Measurements from ENCODE around the gene LOC101059915.

LOC101059915 gene

DNA sequence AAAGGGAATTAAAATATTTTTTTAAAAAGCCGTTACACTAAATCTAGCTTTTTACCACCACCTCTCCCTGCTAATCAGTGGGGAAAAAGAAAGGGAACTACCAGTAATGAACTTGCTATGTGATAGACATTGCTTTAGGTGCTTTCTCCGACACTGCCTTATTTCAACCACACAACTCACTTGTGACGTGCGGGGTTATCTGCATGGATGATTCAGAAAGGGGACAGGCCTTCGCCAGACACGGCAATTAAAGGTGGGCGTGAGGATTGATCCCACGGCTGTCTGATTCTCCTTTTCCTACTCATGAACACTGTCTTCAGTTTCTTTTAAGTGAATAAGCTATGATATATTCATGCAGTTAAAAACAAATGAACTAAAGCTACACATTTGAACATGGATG lies 48.2 kb upstream of the LOC101059915 start:
- Histone ChIP-seq H2BK5ac (ENCODE audit: low read depth, low read length, poor library complexity) (no peak overlapping the region), H3K27ac (ENCODE audit: low read depth, low read length) (no peak overlapping the region), H2BK12ac (ENCODE audit: low read length) (no peak overlapping the region), H4K8ac (ENCODE audit: low read depth, low read length) (no peak overlapping the region), H2AFZ (ENCODE audit: insufficient read depth, low read length, poor library complexity) (no peak overlapping the region), H3K36me3 (ENCODE audit: control insufficient read depth in 1 of 2, insufficient read depth in 2 of 2, low read length in 2 of 2) (no peaks in the 10 kb centered on the region), H3K4me2 (ENCODE audit: low read length) (no peak overlapping the region), H2BK120ac (ENCODE audit: insufficient read depth, low read length, poor library complexity) (no peak overlapping the region), H3K9me3 (ENCODE audit: insufficient read depth, low read depth, low read length) (no peaks in the 10 kb centered on the region), H3K14ac (ENCODE audit: low read length) (no peak overlapping the region), H3K4me1 (ENCODE audit: control insufficient read depth in 1 of 2, insufficient read depth in 2 of 2, low read length in 2 of 2) (peaks cover 0 to 7% of the 10 kb centered on the region in 2 experiments), H3K4me3 (ENCODE audit: low read depth, low read length) (no peak overlapping the region), H3K27me3 (ENCODE audit: insufficient read depth, low read length) (no peaks in the 10 kb centered on the region), H3K23ac (ENCODE audit: low read length) (no peak overlapping the region), H3K18ac (ENCODE audit: low read length) (no peak overlapping the region), H3K79me1 (ENCODE audit: low read length) (no peaks in the 10 kb centered on the region), H3K79me2 (ENCODE audit: control insufficient read depth, insufficient read depth, low read length, poor library complexity) (no peaks in the 10 kb centered on the region), H3K9ac (ENCODE audit: low read length) (no peak overlapping the region), H4K12ac (ENCODE audit: low read depth, low read length) (no peak overlapping the region), H2AK5ac (ENCODE audit: low read length) (no peak overlapping the region), H4K91ac (ENCODE audit: low read depth, low read length) (no peak overlapping the region), H3K4ac (ENCODE audit: low read depth, low read length) (no peak overlapping the region)
- no CpG with 5 or more reads among the region's 8 CpGs for WGBS (ENCODE audit: extremely low coverage, insufficient coverage, insufficient read length)
- no peak for DNase-seq

DNA sequence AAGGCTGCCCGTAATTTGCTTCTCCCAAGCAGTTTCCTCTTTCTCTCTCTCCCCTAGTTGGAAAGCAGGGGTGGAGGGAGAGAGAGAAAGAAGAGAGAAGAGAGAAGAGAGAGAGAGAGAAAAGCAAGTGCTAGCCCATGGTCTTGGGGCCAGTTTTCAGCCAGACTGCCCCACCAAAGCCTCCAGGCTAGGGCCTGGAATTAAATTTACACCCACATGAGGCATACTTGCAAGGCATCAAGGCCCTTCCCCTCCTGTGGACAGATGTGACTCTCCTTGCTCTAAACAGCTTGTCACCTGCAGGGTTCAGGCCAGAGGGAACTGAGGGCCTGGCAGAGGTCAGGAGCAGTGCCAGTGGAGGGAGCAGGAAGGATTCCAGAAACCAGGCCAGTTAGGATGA lies 47.4 kb upstream of the LOC101059915 start:
- Histone ChIP-seq H3K27me3 (ENCODE audit: insufficient read depth, low read length) (no peaks in the 10 kb centered on the region), H3K14ac (ENCODE audit: low read length) (no peak overlapping the region), H3K4me2 (ENCODE audit: low read length) (no peak overlapping the region), H3K9ac (ENCODE audit: low read length) (no peak overlapping the region), H3K23ac (ENCODE audit: low read length) (no peak overlapping the region), H3K18ac (ENCODE audit: low read length) (no peak overlapping the region), H3K79me1 (ENCODE audit: low read length) (no peaks in the 10 kb centered on the region), H3K79me2 (ENCODE audit: control insufficient read depth, insufficient read depth, low read length, poor library complexity) (no peaks in the 10 kb centered on the region), H4K8ac (ENCODE audit: low read depth, low read length) (no peak overlapping the region), H2BK12ac (ENCODE audit: low read length) (no peak overlapping the region), H3K27ac (ENCODE audit: low read depth, low read length) (no peak overlapping the region), H3K9me3 (ENCODE audit: insufficient read depth, low read depth, low read length) (no peaks in the 10 kb centered on the region), H2BK5ac (ENCODE audit: low read depth, low read length, poor library complexity) (no peak overlapping the region), H3K4ac (ENCODE audit: low read depth, low read length) (no peak overlapping the region), H4K12ac (ENCODE audit: low read depth, low read length) (no peak overlapping the region), H2AFZ (ENCODE audit: insufficient read depth, low read length, poor library complexity) (no peak overlapping the region), H2BK120ac (ENCODE audit: insufficient read depth, low read length, poor library complexity) (no peak overlapping the region), H3K4me3 (ENCODE audit: low read depth, low read length) (no peak overlapping the region), H4K91ac (ENCODE audit: low read depth, low read length) (no peak overlapping the region), H3K36me3 (ENCODE audit: control insufficient read depth in 1 of 2, insufficient read depth in 2 of 2, low read length in 2 of 2) (no peaks in the 10 kb centered on the region), H3K4me1 (ENCODE audit: control insufficient read depth in 1 of 2, insufficient read depth in 2 of 2, low read length in 2 of 2) (peaks cover 0 to 7% of the 10 kb centered on the region in 2 experiments), H2AK5ac (ENCODE audit: low read length) (no peak overlapping the region)
- no CpG with 5 or more reads among the region's 1 CpG for WGBS (ENCODE audit: extremely low coverage, insufficient coverage, insufficient read length)
- DNase-seq, result no peak

DNA sequence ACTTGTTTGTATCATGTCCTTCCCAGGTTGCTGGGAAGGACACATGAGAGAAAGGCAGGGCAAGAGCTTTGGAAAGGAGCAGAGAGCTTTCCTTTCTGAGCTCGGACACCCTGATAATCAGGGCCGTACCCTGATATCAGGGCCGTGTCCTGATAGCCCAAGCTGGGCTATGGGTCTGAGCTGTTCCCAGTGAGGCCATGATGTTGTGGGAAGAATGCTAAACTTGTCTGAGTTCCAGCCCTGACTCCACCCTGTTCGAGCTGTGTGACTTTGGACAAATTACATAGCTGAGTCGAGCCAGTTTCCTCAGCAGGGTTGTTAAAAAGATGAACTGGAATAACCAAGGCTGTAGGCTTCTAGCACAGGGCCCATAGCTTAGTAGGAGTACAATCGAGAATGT lies 45.7 kb upstream of the LOC101059915 start:
- no peak overlapping the region for H3K4me2 ChIP-seq (ENCODE audit: low read length)
- H3K79me1 ChIP-seq (ENCODE audit: low read length), result no peaks in the 10 kb centered on the region
- H2AFZ ChIP-seq (ENCODE audit: insufficient read depth, low read length, poor library complexity), result no peak overlapping the region
- H3K14ac ChIP-seq (ENCODE audit: low read length), result no peak overlapping the region
- no peak overlapping the region for H3K4me3 ChIP-seq (ENCODE audit: low read depth, low read length)
- no peaks in the 10 kb centered on the region for H3K27me3 ChIP-seq (ENCODE audit: insufficient read depth, low read length)
- H2BK12ac ChIP-seq (ENCODE audit: low read length), result no peak overlapping the region
- no peak overlapping the region for H2BK120ac ChIP-seq (ENCODE audit: insufficient read depth, low read length, poor library complexity)
- H3K36me3 ChIP-seq (ENCODE audit: control insufficient read depth in 1 of 2, insufficient read depth in 2 of 2, low read length in 2 of 2), result no peaks in the 10 kb centered on the region
- peaks cover 0 to 7% of the 10 kb centered on the region in 2 experiments for H3K4me1 ChIP-seq (ENCODE audit: control insufficient read depth in 1 of 2, insufficient read depth in 2 of 2, low read length in 2 of 2)
- H4K8ac ChIP-seq (ENCODE audit: low read depth, low read length), result no peak overlapping the region
- H3K4ac ChIP-seq (ENCODE audit: low read depth, low read length), result no peak overlapping the region
- no peaks in the 10 kb centered on the region for H3K79me2 ChIP-seq (ENCODE audit: control insufficient read depth, insufficient read depth, low read length, poor library complexity)
- H3K9ac ChIP-seq (ENCODE audit: low read length), result no peak overlapping the region
- H3K18ac ChIP-seq (ENCODE audit: low read length), result no peak overlapping the region
- WGBS (ENCODE audit: extremely low coverage, insufficient coverage, insufficient read length), result no CpG with 5 or more reads among the region's 6 CpGs
- no peak overlapping the region for H2AK5ac ChIP-seq (ENCODE audit: low read length)
- no peak overlapping the region for H4K12ac ChIP-seq (ENCODE audit: low read depth, low read length)
- no peak overlapping the region for H3K23ac ChIP-seq (ENCODE audit: low read length)
- H3K9me3 ChIP-seq (ENCODE audit: insufficient read depth, low read depth, low read length), result no peaks in the 10 kb centered on the region
- H3K27ac ChIP-seq (ENCODE audit: low read depth, low read length), result no peak overlapping the region
- no peak overlapping the region for H4K91ac ChIP-seq (ENCODE audit: low read depth, low read length)
- no peak for DNase-seq
- H2BK5ac ChIP-seq (ENCODE audit: low read depth, low read length, poor library complexity), result no peak overlapping the region

DNA sequence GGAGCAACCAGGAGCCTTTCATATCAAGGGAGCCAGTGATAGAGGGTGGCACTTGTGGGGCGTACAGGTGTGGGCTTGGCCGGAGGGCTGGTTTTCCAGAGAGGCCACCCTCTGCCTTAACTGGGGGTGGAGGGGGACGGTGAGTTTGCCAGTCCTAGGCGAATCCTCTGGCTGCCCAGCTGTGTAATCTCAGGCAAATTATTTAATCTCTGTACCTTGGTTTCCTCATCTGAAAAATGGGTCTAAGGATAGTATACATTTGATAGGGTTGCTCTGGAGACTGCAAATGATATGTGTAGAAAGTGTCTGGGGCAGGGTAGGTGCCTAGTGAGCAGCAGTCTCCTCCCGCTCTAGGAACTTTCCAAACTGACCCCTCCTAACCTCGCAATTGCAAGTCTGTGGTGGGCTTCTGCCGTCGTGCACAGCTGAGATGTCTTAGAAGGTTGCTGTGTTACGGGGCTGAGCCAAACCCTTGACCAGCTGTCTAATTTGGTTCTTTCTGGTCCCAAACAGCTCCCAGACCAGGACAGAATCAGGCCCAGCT lies 45.2 kb upstream of the LOC101059915 start:
- H3K36me3 ChIP-seq (ENCODE audit: control insufficient read depth in 1 of 2, insufficient read depth in 2 of 2, low read length in 2 of 2), result no peaks in the 10 kb centered on the region
- no CpG with 5 or more reads among the region's 9 CpGs for WGBS (ENCODE audit: extremely low coverage, insufficient coverage, insufficient read length)
- H3K4me3 ChIP-seq (ENCODE audit: low read depth, low read length), result no peak overlapping the region
- no peak overlapping the region for H3K27ac ChIP-seq (ENCODE audit: low read depth, low read length)
- no peak overlapping the region for H3K14ac ChIP-seq (ENCODE audit: low read length)
- no peak overlapping the region for H3K4ac ChIP-seq (ENCODE audit: low read depth, low read length)
- H3K18ac ChIP-seq (ENCODE audit: low read length), result no peak overlapping the region
- DNase-seq, result no peak
- no peaks in the 10 kb centered on the region for H3K27me3 ChIP-seq (ENCODE audit: insufficient read depth, low read length)
- no peak overlapping the region for H2BK12ac ChIP-seq (ENCODE audit: low read length)
- H3K9ac ChIP-seq (ENCODE audit: low read length), result no peak overlapping the region
- no peaks in the 10 kb centered on the region for H3K9me3 ChIP-seq (ENCODE audit: insufficient read depth, low read depth, low read length)
- H4K12ac ChIP-seq (ENCODE audit: low read depth, low read length), result no peak overlapping the region
- H3K79me2 ChIP-seq (ENCODE audit: control insufficient read depth, insufficient read depth, low read length, poor library complexity), result no peaks in the 10 kb centered on the region
- H2BK120ac ChIP-seq (ENCODE audit: insufficient read depth, low read length, poor library complexity), result no peak overlapping the region
- H3K23ac ChIP-seq (ENCODE audit: low read length), result no peak overlapping the region
- H3K79me1 ChIP-seq (ENCODE audit: low read length), result no peaks in the 10 kb centered on the region
- H2AFZ ChIP-seq (ENCODE audit: insufficient read depth, low read length, poor library complexity), result no peak overlapping the region
- peaks cover 0 to 7% of the 10 kb centered on the region in 2 experiments for H3K4me1 ChIP-seq (ENCODE audit: control insufficient read depth in 1 of 2, insufficient read depth in 2 of 2, low read length in 2 of 2)
- no peak overlapping the region for H4K8ac ChIP-seq (ENCODE audit: low read depth, low read length)
- no peak overlapping the region for H4K91ac ChIP-seq (ENCODE audit: low read depth, low read length)
- no peak overlapping the region for H2BK5ac ChIP-seq (ENCODE audit: low read depth, low read length, poor library complexity)
- H2AK5ac ChIP-seq (ENCODE audit: low read length), result no peak overlapping the region
- no peak overlapping the region for H3K4me2 ChIP-seq (ENCODE audit: low read length)

Data from trophoblast cell (in vitro differentiated cells and primary cell).